ENCODE data around the gene SIK1.
"Not testable (repeated sequence)": the region's sequence is repeated elsewhere in the genome, so short reads cannot be mapped to it uniquely, and the experiment has no call there.

Gene SIK1

DNA sequence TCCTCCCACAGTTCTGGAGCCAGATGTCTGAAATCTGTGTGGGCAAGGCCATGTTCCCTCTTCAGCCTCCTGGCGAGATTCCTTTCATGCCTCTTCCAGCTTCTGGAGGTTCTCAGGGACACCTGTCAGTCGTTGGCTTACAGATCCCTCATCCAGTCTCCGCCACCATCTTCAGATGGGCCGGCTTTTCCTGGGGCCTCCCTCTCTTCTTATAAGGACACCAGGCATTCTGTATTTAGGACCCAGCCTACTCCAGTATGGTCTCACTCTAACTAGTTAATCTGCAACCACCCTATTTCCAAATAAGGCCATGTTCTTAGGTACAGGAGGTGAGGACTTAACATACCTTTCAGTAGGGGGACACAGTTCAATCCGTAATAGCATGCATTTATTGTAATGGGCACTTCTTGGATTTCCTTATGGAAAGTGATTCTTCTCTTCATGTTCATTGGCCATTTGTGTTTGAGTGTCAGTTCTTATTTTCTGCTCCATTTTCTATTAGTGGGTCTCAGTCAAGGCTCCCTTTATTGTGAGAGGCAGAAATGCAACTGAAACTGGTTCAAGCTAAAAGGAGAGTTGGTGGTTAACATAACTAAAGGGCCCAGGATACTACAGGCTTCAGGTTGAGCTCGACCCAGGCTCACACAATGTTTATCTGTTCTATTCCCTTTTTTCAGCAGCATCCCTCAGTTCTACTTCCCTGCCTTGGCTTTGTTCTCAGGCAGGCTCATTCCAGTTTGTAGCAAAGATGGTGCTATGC lies 12.6 kb upstream of the SIK1 start:
- not testable (repeated sequence) for DNase-seq

DNA sequence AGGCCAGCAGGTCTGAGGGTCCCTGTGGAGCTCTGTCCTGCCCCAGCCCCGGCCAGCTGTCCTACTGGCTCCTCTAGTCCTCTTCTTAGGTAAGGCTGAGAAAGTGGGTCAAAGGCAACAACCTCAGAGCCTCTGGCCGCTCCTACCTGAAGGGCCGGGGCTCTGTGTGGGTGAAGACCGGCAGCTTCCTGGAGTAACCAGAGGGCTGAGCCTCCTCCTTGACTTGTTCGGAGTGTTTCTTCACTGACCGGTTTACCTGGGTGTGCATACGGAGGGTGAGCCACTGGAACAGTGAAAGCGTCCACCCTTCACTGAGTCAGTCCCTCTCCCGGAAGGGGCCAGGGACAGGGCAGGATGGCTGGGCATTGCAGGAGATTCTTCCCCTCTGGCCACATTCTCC lies 9.3 kb upstream of the SIK1 start:
- not testable (repeated sequence) for DNase-seq

DNA sequence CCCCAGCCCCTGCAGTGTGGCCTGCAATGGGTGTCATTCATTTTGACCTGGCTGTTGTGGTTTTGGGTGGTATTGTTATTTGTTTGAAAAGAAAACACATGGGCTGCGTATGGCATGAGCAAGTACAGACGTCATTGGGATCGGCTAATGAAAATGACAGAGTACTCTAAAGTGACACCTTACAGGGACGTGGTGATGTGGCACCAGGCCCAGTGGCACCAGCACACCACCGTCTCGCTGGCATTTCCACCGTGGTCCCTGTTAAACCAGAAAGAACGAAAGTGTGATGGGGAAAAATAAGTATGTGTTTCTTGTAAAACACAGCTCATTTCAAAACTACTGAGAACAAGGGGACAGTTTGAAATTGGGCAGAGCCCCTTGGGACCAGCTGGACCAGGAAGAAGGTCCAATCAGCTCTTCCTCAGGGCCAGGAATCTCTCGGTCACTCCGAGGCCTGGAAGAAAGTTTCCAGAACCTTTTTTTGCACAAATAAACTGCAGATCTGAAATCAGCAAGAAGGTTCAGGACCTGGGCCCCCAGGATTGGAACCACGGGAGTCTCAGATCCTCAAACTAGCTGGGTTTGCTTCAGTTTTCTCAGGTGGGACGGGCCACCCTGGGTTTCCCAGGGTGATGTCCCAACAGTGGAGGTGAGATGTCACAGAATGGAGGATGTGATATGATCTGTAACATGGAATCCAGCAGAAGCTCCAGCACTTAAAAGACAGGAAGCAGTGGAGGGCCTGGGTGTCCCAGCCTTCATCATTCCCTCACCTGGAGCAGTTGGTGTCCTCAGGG lies 6.6 kb upstream of the SIK1 start:
- DNase-seq = not testable (repeated sequence)

DNA sequence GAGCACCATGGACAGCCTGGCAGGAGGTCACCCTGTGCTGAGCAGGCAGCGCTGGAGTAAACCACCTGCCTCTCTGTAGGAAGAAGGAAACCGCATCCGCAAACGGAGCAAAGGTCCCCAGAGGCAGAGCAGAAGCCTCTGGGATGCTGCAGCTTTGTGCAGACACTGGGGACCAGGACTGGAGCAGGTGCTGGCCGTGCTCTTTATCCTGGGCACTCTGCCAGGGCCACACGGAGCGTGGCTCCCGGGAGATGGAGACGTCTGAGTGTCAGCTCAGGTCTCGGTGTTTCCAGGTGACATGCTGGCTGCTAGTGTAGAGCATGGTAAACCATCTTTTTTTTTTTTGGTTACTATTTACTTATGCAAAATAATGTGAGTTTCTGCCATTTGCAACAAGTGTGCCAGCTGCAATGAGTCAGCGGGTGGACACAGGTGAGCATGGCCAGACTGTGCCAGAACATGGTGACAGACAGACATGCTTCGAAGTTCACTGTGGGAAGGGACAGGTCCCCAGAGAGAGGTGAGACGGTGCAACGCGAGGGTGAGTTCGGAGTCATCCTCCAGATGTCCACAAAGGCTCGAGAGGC lies 4.0 kb upstream of the SIK1 start:
- not testable (repeated sequence) for DNase-seq

DNA sequence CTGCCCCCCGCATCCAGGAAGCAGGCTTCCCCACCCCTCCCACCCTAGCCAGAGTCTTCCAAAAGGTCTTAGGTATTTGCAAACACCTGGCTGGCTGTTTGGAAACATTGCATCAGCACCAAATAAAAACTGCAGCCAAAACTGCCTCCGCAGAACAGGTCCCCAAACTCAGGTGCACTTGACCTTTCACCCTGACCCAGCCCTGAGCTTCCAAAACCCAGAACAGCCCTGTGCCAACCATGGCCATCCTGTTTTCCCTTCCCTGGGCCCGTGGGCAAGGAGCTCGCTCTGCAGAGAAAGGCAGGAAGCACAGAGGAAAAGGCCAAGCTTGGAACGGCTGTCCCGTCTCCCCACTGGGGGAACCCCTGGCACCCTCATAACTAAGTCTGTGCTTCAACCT lies 2.0 kb upstream of the SIK1 start:
- DNase-seq = not testable (repeated sequence)

DNA sequence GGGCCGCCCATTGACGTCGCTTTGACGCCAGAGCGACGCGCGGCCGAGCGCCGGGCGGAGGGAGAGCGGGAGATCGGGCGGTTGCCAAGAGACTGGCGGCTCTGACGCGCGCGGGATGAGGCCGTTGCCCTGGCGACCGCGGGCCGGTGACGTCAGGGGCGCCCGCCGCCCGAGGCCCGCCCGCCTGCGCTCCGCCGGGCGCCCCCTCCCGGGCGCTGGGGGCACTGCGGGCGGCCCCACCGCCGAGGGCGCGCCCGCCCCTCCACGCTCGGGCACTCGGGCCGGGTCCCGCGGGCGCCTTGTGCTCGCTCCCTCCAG lies 270 bp upstream of the SIK1 start:
- not testable (repeated sequence) for DNase-seq

DNA sequence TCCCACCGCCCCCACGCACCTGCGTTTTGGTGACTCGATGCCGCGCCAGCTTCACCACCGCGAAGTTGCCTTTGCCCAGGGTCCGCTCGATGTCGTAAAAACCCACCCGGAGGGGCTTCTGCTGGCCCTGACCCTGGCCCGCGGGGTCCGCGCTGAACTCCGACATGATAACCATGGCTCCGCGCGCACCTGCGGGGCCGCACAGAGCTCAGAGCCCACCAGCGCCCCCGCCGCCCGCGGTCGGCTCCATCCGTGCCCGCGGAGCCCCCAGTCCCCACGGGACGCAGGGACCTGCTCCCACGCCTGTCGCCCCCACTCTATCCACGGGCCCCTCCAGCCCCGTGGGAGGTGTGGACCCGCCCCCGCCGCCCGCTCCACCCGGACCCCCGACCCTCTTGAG lies 927 bp downstream of the SIK1 start:
- DNase-seq = not testable (repeated sequence)

DNA sequence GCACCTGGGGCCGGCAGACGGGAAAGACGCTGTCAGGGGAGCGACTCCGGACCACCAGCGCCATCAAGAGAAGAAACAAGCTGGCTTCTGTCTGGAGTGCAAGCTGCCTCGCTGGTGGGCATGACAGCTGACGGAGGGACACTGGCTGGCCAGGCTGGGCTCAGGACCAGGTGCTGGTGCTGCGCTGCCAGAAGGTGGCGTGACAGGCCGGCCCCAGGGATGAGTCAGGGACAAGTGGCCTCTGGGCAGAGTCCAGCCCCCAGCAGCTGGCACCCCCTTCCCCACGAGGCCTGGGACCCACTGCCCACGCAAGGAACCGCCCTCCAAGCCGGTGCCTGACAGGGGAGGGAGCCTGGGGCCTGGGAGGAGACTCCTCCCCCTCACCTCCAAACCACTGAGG lies 7.5 kb downstream of the SIK1 start:
- DNase-seq = not testable (repeated sequence)

DNA sequence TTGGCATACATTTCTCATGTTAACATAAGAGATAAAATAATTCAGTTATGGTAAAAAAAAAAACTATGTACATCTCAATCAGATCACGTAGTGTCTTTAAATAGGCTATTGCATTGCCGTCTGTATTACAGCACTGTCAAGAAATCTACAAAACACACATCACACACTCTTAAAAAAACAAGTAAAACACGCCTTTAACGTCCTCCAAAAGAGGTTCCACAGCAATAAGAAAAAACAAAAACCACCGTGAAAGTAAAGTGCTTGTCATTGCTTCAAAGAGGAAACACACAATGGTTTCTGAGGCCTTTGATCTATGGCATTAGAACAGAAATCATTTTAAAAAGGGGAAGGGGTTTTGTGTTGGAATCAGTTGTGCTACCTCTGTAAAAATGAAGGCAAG lies 12.4 kb downstream of the SIK1 start:
- DNase-seq = not testable (repeated sequence)

DNA sequence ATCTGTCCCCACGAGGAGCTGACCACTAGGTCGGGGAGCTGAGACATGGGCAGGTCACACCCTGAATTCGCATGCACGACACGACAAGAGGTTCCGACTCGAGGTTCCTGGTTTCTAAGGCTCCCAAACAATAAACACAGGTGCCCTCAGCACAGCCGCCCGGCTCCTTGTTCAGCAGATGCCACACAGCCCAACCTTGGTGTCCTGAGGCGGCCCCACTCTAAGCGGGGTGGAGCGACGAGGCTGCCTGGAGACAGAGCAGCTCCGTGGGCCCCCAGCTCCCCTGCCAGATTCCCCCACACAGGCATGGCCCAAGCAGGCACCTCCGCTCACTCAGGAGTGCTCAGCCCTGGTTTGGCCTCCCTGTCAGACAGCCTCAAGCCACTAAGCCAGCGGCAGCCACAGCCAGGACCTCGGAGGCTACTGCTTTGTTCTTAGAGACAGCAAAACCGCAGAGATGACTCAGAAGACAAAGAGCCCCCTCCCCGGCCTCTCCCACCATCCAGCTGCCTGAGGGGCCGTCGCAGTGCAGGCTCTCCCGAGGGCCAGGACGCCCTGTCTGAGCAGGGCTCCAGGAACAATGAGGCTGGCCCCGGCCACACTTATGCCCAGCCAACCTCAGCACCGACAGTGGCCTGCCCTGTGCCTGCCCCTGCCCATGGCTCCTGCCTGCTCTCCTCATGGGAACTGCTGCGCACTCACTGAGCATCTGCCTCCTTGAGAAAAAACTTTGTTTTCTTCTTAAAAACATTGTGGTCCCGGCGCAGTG lies 14.7 kb downstream of the SIK1 start:
- not testable (repeated sequence) for DNase-seq

DNA sequence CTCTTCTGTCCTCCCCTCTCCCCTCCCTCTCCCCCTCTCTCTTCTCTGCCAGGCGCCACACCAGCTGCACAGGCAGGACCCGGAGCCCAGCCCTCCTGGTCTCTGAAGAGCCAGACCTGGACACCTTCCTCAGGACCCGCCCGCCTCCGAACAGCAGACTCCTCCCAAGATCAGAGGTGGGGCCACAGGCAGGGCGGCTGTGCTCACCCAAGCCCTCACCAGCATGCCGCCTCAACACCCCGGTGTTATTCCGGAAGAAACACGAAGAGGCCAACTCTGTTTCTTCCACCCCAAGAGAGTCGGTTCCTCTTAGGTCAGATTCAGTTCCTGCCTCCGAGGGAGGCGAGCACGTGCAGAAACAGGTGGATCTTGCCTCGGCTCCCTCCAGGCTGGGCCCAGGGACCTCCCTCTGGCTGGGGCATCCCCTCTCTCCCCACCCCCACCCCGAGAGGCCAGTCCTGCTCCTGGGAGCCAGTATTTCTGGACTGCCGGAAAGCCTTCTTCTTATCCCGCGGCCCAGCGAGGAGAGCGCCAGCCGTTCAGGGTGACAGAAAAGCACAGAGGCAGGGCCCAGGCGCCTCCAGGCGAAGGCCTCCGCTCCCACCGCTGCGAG lies 16.4 kb downstream of the SIK1 start:
- not testable (repeated sequence) for DNase-seq

DNA sequence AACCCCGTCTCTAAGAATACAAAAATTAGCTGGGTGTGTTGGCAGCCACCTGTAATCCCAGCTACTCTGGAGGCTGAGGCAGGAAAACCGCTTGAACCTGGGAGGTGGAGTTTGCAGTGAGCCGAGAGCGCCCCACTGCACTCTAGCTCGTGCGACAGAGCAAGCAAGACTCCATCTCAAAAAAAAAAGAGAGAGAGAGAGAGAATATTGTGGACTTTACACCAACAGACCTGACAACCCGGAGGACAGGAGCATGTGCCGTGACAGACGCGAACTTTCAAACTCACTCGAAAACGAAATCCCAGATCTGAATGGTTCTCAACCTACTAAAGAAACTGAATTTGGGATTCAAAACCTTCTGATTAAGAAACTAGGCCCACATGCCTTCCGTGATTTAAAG lies 19.8 kb downstream of the SIK1 start:
- not testable (repeated sequence) for DNase-seq

DNA sequence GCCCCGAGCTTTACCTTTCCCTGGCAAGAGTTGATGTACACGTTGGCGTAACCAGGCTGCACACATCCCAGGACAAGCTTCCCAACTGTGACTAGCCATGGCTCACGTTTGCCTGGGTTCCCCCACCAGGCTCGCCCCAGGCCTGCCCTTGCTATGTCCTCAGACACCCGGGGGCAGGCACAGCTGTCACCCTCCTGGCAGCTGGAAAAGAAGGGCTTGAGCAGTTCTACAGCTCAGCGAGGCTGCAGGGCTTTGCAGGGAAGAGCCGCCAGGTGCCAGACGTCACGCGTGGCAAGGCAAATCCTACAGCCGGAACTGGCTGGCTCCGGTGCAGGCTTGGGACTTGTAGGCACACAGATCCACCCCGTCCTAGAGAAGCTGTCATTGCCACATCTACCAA lies 22.5 kb downstream of the SIK1 start:
- not testable (repeated sequence) for DNase-seq

DNA sequence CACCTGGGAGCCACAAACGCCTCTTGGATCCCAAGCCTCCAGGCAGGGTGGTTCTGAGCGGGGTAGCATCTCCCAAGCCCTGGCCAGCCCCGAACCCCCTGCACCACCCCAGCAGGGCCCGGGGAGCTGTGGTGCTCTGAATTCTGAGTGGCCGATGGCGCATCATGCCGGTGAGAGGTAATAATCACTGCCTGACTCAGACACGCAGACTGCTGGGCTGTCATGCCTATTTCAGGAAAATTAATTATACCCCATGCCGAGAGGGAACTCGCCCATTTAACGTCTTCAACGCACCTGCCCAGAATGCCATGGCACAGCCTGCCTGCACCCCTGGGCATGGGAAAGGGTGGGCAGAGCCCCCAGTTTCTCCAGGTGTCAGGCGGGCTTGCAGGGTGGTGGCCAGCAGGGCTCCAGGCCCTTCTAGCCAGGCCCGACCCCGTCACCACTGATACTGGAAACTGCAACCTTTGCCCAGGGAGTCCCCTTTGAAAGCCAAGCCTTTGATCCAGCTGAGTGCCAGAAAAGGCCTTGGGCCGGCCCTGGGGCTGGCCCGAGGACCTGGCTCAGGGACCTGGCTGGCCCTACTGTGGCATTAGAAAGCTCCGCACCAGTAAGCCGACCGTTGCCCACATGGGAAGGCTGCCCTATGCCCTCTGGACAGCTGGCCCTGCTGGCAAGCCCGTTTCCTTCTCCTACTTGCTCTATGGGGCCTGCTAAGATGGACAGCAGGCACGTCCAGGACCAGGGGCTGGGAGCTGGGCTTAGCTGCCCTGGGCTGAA lies 23.1 kb downstream of the SIK1 start:
- DNase-seq = not testable (repeated sequence)

DNA sequence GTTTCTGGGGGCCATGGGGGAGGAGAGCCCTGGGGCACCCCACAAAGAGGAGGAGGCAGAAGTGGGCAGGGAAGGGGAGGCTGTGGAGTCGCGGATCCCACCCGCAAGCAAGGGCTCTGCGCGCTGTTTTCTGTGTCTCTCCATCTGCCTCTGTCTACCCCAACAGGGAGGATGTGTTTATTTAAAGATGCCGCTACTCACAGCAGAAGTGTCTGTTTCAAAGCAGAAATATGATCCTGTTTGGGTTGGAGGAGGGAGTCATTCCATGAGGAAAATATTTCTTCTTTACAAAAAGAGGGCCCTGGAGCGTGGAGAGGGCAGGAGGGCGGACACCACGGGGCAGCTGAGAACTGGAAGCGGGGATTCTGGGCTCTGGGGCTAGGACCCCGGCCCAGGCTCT lies 25.8 kb downstream of the SIK1 start:
- DNase-seq = not testable (repeated sequence)

DNA sequence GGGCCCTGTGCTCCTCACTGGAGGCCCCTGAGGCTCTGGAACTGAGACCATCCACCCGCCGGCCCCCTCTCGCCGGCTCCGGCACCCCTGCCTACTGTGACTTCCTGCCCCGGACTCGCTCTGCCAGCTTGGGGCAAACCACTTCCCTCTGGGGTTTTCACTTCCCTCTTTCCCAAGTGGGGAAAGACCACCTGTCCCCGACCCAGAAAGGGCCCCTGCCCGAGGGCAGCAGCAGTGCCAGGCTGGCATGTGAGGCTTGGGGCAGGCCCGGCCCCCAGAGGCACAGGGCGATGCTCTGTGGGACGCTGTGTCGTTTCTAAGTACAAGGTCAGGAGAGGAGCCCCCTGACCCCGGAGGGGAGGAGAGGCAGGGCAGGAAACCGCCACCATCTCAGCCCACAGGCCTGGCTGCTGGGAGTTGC lies 27.3 kb downstream of the SIK1 start:
- DNase-seq = not testable (repeated sequence)

DNA sequence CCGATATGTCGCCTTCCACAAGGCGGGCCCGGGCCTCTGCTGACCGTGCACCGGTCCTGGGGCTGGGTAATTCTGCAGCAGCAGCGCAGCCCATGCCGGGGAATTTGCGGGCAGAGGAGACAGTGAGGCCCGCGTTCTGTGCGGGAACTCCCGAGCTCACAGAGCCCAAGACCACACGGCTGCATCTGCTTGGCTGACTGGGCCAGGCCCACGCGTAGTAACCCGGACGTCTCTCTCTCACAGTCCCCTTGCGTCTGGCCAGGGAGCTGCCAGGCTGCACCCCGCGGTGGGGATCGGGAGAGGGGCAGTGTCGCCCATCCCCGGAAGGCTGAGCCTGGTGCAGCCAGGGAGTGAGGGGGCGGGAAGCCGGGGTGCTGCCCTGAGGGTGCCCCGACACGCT lies 27.8 kb downstream of the SIK1 start:
- not testable (repeated sequence) for DNase-seq

DNA sequence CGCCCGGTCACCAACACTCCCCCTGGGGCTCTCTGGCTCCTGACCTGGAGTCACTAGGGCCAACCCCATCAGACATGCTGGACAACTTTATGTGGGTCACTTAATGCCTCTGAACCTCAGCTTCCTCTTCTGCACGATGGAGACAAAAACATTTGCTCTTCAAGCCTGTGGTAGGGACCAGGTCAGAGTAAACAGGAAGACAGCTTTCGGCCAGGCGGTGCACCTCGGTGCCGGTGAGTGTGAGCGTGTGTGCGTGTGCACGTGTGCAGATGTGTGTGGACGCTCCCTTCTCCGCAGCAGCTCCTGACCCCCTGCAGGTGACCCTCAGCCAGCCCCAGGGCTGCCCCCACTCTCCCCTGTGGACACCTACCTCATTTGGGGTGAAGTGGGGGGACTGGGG lies 28.4 kb downstream of the SIK1 start:
- not testable (repeated sequence) for DNase-seq

DNA sequence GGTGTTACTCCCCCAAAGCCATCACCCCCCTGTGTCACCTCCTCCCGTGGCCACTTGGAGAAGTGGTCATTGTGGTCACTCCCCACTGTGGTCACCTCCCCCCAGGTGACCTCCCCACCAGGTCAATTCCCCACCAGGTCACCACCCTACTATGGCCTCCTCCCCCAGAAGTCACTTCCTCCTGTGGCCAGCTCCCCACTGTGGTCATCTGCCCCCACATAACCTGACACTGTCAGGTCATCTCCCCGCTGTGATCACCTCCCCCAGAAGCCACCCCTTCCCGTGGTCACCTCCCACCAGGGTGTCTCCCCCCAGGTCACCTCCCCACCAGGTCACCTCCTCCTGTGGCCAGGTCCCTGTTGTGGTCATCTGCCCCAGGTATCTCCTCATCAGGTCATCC lies 28.9 kb downstream of the SIK1 start:
- DNase-seq = not testable (repeated sequence)

DNA sequence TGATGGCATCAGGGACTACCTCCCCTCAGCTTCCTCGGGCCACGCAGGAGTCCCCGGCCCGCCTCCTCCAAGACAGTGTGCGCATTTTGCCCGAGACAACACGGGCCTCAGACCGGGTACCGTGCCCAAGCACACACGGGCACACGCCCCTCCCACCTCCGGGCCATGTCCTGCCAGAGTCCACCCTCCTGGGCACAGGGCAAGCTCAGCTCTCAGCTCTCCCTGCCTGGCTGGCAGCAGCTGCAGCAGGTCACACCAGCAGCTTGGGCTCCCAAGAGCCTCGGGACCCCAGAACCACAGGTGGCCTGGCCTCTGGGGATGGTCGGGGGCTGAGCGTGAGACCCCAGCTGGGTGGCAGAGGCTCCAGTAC lies 29.5 kb downstream of the SIK1 start:
- not testable (repeated sequence) for DNase-seq

DNA sequence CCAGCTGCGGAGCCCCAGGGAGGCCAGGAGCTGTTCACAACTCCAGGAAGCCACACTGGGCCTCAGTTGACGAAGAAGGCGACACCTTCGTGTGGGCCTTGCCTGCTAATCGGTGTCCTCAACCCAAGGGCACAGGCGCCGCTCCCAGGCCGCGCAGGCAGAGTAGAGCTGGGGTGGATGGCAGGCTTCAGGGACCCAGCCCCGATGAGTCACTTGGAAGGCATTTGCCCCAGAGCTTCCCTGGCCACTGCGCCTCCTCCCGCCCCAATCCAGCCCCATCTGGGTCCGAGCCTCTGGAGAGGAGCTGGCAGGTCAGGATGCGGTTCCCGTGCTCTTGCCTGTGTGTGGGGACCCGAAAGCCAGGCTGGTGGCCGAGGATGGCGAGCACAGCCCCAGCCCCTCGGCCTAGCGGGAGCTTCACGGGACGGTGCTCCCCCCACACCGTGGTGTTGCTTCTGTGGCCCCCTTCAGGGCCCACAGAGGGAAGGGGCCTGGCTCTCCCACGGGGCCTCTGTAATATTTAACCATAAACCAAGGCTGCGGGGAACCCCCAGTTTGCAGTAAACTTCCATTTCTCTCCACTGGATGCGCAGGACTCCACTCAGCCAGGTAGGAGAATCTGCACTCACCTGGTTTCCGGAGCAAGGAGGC lies 30.0 kb downstream of the SIK1 start:
- DNase-seq = not testable (repeated sequence)
